GM12878 (cell line): Measurements from ENCODE around the gene STAT3. TPM values are rescaled to one million over a fixed set of nuclear protein-coding genes. Genes with fewer than 3 reads are reported as not detected.
"Not testable (repeated sequence)": the region's sequence is repeated elsewhere in the genome, so short reads cannot be mapped to it uniquely, and the experiment has no call there.

ENCODE experiments used
- ATAC-seq: fragments of 200-7000 bp; cut with Tn5 transposase; 3 replicates; pipeline ENCODE4 v1.9.1; 2020; ENCODE audit warnings: mild to moderate bottlenecking, moderate library complexity
- BruUV-seq: library from RNA; stranded (reverse); fragments of 400-500 nt; replicated peaks from 2 replicates; lab custom pipeline; 2021; lab: Mats Ljungman, UMichigan
- CTCF ChIA-PET: fragments of 300-600 bp; sonication (Branson Sonifier 250); formaldehyde crosslinking; extraction: SDS; loops from one replicate; lab custom pipeline; 2021; ENCODE audit warnings: inconsistent platforms; lab: Yijun Ruan, JAX
- POLR2A ChIA-PET: fragments of 350-600 bp; formaldehyde crosslinking; extraction: SDS; loops from one replicate; lab custom pipeline; 2021; ENCODE audit warnings: inconsistent platforms; lab: Charles Lee
- RAD21 ChIA-PET: fragments of 300-600 bp; sonication (Branson Sonifier 250); formaldehyde crosslinking; loops from one replicate; lab custom pipeline; 2023; ENCODE audit warnings: antibody characterized with exemption; ENCODE audit not compliant: unreplicated experiment; lab: Charles Lee
- SMC1A ChIA-PET: fragments of 300-600 bp; sonication (Branson Sonifier 250); formaldehyde crosslinking; loops from one replicate; lab custom pipeline; 2023; ENCODE audit not compliant: unreplicated experiment, uncharacterized antibody; lab: Charles Lee
- DNase-seq: peaks from one replicate; pipeline ENCODE4 v3.0.0-alpha.2; 2011; ENCODE audit warnings: low read depth, low spot score
- FAIRE-seq: peaks from 3 replicates; lab custom pipeline; 2011; peaks lifted over from hg19 to GRCh38; lab: Jason Lieb, UNC
- H2AFZ ChIP-seq: 2 replicates; pipeline ENCODE4 v1.6.0; 2011; ENCODE audit warnings: low read depth, low read length, control low read depth; ENCODE audit not compliant: control insufficient read depth
- H3K27ac ChIP-seq: 2 replicates; pipeline ENCODE4 v1.5.1; 2011; ENCODE audit warnings: control low read depth; ENCODE audit not compliant: control insufficient read depth, insufficient read depth
- H3K27me3 ChIP-seq, 2 experiments: replicated peaks in 1 of 2; 2 replicates each; pipeline versions ENCODE4 v1.6.0 to v1.6.1; 2011; ENCODE audit warnings: low read length in 1 of 2; ENCODE audit not compliant: control insufficient read depth in 2 of 2, insufficient read depth in 2 of 2
- H3K36me3 ChIP-seq, 2 experiments: 2 replicates each; pipeline ENCODE4 v1.5.1; 2011; ENCODE audit warnings: low read length in 1 of 2; ENCODE audit not compliant: control insufficient read depth in 2 of 2, insufficient read depth in 2 of 2
- H3K4me1 ChIP-seq: 2 replicates; pipeline ENCODE4 v1.6.1; 2011; ENCODE audit warnings: mild to moderate bottlenecking, low read length, moderate library complexity, mixed read lengths; ENCODE audit not compliant: control insufficient read depth, insufficient read depth
- H3K4me2 ChIP-seq: 2 replicates; pipeline ENCODE4 v1.6.0; 2011; ENCODE audit warnings: control low read depth; ENCODE audit not compliant: control insufficient read depth, insufficient read depth
- H3K4me3 ChIP-seq: fragments of 200-600 bp; sonication (generic); 2 replicates; pipeline ENCODE4 v1.5.1; 2016
- H3K79me2 ChIP-seq: 2 replicates; pipeline ENCODE4 v1.6.0; 2011; ENCODE audit warnings: low read length; ENCODE audit not compliant: control insufficient read depth, insufficient read depth
- H3K9ac ChIP-seq: 2 replicates; pipeline ENCODE4 v1.8.0; 2011; ENCODE audit warnings: low read length, control low read depth, mixed read lengths; ENCODE audit not compliant: control insufficient read depth, insufficient read depth
- H3K9me3 ChIP-seq: replicated peaks from 3 replicates; pipeline ENCODE4 v1.5.1; 2011; ENCODE audit warnings: mild to moderate bottlenecking, low read length; ENCODE audit not compliant: control insufficient read depth, insufficient read depth
- H4K20me1 ChIP-seq: 2 replicates; pipeline ENCODE4 v1.6.0; 2011; ENCODE audit not compliant: control insufficient read depth, insufficient read depth
- SUPT20H ChIP-seq: IDR thresholded peaks from 2 replicates; pipeline ENCODE4 v1.6.1; 2011; ENCODE audit warnings: low read depth, mild to moderate bottlenecking, low read length, moderate library complexity, borderline replicate concordance; ENCODE audit not compliant: control insufficient read depth
- WGBS: methylation state at CpG from one replicate; pipeline ENCODE4 v1.1.6; 2016; ENCODE audit warnings: low lambda C conversion rate; ENCODE audit not compliant: insufficient replicate concordance, insufficient coverage; ENCODE audit errors: missing lambda C conversion rate; 5-methylcytosine and 5-hydroxymethylcytosine counted together
- in situ Hi-C: fragments of 300-500 bp; cut with MboI; formaldehyde crosslinking; loops from 9 replicates; pipeline ENCODE4 v1.14.3; 2018; ENCODE audit warnings: mixed read lengths
- intact Hi-C: fragments of 100-400 bp; cut with micrococcal nuclease; formaldehyde crosslinking; loops from one replicate; pipeline ENCODE4 v1.14.2; 2022; ENCODE audit not compliant: unreplicated experiment
- polyA plus RNA-seq, 11 experiments: library from polyadenylated mRNA; depleted of rRNA in 4 of 11; unstranded in 6 of 11; stranded (reverse) in 5 of 11; fragments of >200 nt; fragmentation: Nextera tagmentation in 4 of 11; fragmentation: Illumina TruSeq in 1 of 11; extraction: Ambion mirVana in 4 of 11; extraction: Trizol in 1 of 11; gene quantifications; 1 replicate in 1 of 11; 2 replicates in 10 of 11; pipeline versions ENCODE4 v1.2.1 to v1.2.3, GENCODE V29; 2011 to 2016; ENCODE audit warnings: inconsistent platforms in 2 of 11, missing spikeins in 2 of 11, low read depth in 1 of 11
- total RNA-seq, 4 experiments: library from RNA; depleted of rRNA in 3 of 4; stranded (reverse); fragments of >200 nt in 3 of 4; fragmentation: Illumina TruSeq in 1 of 4; extraction: Trizol in 1 of 4; gene quantifications; 2 replicates each; pipeline versions ENCODE4 v1.2.1 to v1.2.3, GENCODE V29; 2013 to 2021
- TF ChIP-seq, protein P1 (sequence below): fragments of 450-650 bp; IDR thresholded peaks from 2 replicates; pipeline ENCODE4 v1.6.1; 2017; ENCODE audit warnings: mild to moderate bottlenecking, moderate library complexity

The STAT3 gene
- total and polyA plus RNA-seq, 10 of the 15 experiments (the other 5 are each of a cell fraction or from before 2014, with no cell fraction given): 18.4 to 96.4 (median 60.9) TPM

DNA sequence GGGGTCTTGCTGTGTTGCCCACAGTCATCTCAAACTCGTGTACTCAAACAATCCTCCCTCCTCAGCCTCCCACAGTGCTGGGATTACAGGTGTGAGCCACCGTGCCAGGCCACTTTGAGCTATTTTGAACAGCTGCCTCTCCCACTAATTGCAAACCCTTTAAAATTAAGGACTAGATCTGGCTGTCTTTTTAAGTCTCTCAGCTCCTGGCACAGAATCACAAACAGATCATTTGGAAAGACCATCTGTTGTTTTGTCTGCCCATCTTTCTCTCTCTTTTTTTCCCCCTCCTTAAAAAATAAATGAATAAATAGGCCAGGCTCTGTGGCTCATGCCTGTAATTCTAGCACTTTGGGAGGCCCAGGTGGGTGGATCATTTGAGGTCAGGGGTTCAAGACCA is 10.9 kb upstream of the STAT3 start (continued):
- TF ChIP-seq, protein P1, sequence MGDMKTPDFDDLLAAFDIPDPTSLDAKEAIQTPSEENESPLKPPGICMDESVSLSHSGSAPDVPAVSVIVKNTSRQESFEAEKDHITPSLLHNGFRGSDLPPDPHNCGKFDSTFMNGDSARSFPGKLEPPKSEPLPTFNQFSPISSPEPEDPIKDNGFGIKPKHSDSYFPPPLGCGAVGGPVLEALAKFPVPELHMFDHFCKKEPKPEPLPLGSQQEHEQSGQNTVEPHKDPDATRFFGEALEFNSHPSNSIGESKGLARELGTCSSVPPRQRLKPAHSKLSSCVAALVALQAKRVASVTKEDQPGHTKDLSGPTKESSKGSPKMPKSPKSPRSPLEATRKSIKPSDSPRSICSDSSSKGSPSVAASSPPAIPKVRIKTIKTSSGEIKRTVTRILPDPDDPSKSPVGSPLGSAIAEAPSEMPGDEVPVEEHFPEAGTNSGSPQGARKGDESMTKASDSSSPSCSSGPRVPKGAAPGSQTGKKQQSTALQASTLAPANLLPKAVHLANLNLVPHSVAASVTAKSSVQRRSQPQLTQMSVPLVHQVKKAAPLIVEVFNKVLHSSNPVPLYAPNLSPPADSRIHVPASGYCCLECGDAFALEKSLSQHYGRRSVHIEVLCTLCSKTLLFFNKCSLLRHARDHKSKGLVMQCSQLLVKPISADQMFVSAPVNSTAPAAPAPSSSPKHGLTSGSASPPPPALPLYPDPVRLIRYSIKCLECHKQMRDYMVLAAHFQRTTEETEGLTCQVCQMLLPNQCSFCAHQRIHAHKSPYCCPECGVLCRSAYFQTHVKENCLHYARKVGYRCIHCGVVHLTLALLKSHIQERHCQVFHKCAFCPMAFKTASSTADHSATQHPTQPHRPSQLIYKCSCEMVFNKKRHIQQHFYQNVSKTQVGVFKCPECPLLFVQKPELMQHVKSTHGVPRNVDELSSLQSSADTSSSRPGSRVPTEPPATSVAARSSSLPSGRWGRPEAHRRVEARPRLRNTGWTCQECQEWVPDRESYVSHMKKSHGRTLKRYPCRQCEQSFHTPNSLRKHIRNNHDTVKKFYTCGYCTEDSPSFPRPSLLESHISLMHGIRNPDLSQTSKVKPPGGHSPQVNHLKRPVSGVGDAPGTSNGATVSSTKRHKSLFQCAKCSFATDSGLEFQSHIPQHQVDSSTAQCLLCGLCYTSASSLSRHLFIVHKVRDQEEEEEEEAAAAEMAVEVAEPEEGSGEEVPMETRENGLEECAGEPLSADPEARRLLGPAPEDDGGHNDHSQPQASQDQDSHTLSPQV: no peak
- no peak for TF ChIP-seq SUPT20H

- SMC1A ChIA-PET: interaction anchor here (0.6 to 22.3 kb wide), 4 partner anchors 12 to 110 kb away, joined by 3 to 528 read pairs (median 4); no protein-coding TSS in a partner anchor
- H3K27me3 ChIP-seq: not testable (repeated sequence)
Observed at GRCh38 chr17:42395601-42396000, 7.4 kb upstream of the STAT3 start.

More at GRCh38 chr17:42395601-42396000, 7.4 kb upstream of the STAT3 start:
- intact Hi-C loops, BruUV-seq, FAIRE-seq, H3K9me3 ChIP-seq, H2AFZ ChIP-seq, H3K4me2 ChIP-seq, in situ Hi-C loops, H3K36me3 ChIP-seq, H3K79me2 ChIP-seq, H3K9ac ChIP-seq, H3K27ac ChIP-seq, H4K20me1 ChIP-seq, H3K4me3 ChIP-seq, ATAC-seq, DNase-seq: not testable (repeated sequence)
- POLR2A ChIA-PET: interaction anchor here (0.7 to 1.0 kb wide), 2 partner anchors 15 to 58 kb away, joined by 3 read pairs; no protein-coding TSS in a partner anchor
- peaks cover 17% of the 10 kb centered on the region for H3K4me1 ChIP-seq
- RAD21 ChIA-PET: interaction anchor here (1.2 kb wide), 1 partner anchor 73 kb away, joined by 3 read pairs; no protein-coding TSS in a partner anchor
- WGBS: 95% methylated on average over 8 of the region's 8 CpGs
- CTCF ChIA-PET: interaction anchor here (0.9 to 16.2 kb wide), 2 partner anchors 42 to 77 kb away, joined by 4 to 732 read pairs; no protein-coding TSS in a partner anchor
